GM21381 (cell line): Measurements from ENCODE around the gene KRT5.
"Not testable (repeated sequence)": the region's sequence is repeated elsewhere in the genome, so short reads cannot be mapped to it uniquely, and the experiment has no call there.

ENCODE experiments used
- ATAC-seq: cut with Tn5 transposase; IDR thresholded peaks from one replicate; pipeline ENCODE4 v1.9.1; 2021; ENCODE audit warnings: mild to moderate bottlenecking, moderate library complexity; ENCODE audit not compliant: unreplicated experiment

The KRT5 gene

DNA sequence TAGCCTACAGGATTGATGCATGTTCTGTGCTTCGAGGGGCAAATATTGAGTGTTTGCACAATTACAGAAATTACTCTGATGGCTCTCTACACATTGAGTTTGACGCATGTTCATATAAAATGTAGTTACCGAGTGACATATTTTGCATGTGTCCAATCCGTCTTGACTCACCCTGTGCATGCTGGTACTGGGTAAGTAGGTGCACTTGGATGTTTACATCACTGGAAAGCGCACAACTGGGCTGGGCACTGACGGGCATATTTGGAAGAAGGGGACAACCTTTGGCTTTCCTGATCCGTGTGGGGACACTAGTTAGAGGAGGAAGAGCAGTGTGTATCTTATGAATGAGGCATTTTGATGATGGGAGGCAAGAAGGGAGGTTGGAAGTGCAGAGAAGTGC, 22.2 kb downstream of the KRT5 start:
- no peak for ATAC-seq

DNA sequence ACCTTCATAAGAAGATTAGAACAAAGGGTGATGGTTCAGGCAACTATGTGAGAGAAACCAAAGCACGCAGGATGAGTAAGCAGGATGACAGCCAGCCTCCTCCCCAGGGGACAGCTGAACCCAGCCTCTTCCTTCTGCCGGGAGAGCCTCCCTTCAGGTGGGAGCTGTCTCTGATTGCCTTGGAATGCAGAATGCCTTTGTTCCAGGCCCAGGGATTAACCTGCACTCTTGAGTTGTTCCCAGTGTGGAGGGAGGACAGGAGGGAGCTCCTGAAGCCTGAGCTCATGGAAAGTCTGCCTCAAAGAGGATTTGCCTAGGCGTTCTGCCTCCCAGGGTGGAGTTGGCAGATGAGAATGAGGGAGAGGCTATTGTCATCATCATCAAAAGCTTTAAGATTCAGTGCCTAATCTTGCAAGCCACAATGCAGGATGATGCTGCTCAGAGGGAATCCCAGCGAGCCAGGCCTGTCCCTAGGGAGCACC, 23.6 kb downstream of the KRT5 start:
- ATAC-seq: no peak

DNA sequence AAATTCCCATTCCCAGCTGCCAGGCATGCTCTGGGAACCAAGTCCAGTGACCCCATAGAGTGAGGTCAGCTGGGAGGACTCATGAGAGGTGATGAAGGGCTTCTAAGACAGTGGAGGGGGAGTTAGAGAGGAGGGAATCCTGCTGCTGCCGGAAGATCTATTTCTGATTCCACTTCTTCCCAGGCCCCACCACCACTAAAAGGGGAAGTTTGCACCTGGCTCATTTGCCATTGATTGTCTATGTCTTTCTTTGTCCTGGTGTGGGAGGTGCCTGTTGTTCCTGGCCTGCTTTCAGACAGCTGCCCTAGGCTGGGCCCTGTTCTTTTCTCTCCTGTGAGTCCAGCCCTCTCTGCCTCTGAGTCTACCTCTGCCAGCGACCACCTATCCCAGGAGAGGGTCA, 24.1 kb downstream of the KRT5 start:
- no peak for ATAC-seq

GRCh38 chr12:52495389-52495788, 24.8 kb downstream of the KRT5 start:
- no peak for ATAC-seq

DNA sequence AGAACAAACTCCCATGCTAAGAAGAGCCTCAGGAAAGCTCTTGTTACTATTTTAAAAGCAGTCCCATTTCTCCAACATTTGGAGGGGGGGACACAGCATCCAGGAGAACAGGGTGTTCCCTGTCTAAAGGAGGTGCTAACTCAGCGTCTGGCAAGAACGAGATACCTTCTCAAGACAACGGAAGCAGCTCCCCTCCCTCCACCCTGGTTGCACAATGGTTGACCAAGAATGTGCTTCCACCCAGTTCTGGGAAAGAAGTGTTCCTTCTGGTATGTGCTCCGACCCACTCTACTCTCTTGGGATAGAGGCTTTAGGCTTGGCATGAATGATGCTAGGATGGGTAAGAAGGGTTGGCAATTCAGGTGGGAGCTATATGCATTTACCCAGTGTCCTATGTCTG, 25.7 kb downstream of the KRT5 start:
- ATAC-seq: no peak

DNA sequence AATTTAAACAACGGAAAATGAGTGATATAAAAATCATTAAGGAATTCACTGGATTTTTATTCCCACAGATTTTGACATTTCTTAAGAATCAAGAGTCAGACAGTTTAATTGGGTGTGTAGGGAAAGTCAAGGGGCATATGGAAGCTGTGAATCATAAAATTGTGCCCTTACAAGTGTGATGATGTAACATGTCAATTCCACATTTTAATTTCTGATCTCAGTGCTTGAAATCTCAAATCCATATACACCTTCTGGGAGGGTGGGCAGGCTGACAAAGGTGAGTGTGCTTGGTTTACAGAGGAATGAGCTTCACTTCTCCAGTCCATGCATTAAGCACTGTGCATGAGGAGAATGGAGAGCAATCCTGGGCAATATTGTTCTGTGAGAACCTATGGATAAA, 26.1 kb downstream of the KRT5 start:
- ATAC-seq: no peak

DNA sequence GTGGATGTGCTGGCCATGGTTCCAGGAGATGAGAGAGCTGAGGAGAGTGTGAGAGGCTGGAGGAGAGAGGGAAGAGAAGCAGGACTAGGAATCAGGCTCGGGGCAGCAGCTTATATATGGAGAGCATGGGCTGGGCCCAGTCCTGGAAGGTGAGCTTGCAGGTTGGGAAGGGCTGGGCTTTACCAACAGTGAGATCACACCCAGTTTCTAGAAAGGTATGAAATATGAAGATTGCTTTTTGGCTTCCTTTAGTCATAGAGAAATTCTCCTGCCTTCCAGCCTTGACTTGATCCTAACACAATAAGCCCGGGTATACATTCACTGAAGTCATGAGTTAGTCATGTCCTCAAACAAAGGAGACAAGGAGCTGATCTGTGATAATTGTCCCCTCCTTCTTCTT, 27.0 kb downstream of the KRT5 start, which contains the start of gene KRT6A:
Gene KRT6A (minus strand): TSS at position 86 of the 400 bp plus-strand sequence. CDS start 69 bp downstream, at position 17.
- ATAC-seq: no peak

DNA sequence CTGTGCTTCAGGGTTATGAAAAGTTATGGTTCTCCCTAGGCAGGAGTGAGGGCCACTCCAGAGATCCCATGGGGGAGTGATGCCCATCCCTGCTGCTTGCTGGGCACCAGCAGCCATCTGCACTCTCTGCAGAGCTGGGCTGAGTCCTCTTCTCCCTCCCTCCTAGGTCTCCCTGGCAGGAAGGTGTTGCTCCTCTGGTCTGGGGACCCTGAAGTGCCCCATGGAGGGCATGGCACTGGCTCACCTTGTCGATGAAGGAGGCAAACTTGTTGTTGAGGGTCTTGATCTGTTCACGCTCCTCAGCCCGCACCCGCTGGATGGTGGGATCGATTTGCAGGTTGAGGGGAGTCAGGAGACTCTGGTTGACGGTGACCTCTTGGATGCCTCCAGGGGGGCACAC, 27.8 kb downstream of the KRT5 start:
- not testable (repeated sequence) for ATAC-seq

GRCh38 chr12:52491495-52491894, 28.7 kb downstream of the KRT5 start:
- not testable (repeated sequence) for ATAC-seq

DNA sequence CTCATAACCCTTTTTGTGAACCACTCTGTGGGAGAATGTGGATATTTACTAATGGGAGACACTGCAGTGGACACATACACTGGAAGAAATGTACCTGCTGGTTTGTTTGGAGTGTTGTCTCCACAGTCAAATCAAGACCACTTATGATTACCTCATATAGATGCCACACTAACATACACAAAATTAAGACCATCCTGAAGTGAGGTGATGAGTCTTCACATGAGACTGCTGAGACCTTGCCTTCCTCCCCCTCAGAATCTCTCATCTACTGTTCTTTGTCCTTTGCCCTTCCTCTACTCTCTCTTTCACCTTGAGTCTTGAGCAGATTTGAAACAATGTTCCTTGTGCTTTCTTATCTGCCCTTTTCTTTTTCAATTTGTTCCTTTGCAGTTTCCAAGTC, 31.5 kb downstream of the KRT5 start:
- ATAC-seq: no peak

DNA sequence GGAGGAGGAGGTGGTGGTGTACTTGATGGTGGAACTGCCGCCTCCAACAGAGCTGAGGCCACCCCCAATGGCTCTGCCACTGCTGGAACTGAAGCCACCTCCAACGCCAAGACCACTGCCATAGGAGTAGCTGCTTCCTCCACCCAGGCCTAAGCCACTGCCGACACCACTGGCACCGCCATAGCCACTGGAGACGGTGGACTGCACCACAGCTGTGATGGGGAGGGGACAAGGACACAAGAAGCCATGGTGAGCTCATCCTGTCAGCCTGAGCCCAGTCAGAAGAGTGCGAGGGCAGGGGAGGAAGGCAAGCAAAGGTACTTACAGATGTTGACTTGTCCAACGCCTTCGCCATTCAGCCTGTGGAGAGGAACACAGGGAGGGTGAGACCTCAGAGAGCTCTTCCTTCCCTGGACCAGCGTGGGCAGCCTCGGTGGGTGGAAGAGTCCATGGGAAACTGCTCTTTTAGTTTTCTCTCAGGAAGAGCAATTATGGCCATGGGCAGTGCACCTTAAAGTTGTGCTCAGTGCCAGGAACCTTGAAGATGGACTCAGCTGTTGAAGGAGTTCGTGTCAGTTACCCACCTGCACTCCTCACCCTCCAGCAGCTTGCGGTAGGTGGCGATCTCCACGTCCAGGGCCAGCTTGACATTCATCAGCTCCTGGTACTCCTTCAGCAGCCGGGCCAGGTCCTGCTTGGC, 32.3 kb downstream of the KRT5 start:
- not testable (repeated sequence) for ATAC-seq

GRCh38 chr12:52487211-52487610, 33.0 kb downstream of the KRT5 start:
- ATAC-seq: no peak

DNA sequence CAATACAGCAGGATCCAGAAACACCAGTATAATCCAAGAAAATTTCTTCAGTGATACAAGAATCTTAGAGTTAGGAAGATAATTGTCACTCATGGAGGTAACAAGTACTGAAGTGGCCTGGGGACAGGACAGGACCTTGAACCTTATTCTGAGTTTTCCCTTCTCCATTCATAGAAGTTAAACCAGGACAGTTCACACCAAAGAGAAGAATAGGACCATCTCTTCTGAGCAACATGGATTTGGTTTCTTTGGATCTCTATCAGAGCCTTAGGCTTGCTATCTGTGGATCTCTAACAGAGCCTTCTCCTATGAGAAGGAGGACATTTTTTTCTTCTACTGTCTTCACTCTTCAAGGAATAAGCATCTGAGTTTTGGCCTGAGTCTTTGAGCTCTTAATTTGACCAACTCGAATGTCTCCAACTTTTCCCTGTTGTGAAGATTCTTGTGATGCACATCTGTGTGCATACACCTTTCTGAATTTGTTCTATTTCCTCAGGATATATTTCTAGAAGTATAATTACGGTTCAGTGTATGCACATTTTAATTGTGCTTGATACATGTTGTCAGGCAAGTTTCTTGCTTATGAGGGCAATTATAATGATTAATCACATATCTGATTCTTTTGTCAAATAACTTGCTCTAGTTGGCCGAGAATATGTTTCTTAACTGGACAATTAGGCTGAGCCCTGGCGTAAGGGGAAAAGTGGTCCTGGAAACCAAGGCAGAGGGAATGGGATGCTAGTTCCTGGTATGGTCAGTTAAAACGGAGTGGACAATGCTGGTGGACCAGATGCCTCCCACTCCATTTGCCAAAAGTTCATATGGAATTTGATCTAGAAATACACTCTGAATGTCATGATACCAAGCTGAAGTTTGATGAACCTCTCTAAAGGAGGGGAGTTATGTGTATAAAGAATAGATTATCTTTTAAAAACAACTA, 33.8 kb downstream of the KRT5 start:
- no peak for ATAC-seq

- ATAC-seq: no peak
Observed at GRCh38 chr12:52480073-52480472, 40.1 kb downstream of the KRT5 start.

DNA sequence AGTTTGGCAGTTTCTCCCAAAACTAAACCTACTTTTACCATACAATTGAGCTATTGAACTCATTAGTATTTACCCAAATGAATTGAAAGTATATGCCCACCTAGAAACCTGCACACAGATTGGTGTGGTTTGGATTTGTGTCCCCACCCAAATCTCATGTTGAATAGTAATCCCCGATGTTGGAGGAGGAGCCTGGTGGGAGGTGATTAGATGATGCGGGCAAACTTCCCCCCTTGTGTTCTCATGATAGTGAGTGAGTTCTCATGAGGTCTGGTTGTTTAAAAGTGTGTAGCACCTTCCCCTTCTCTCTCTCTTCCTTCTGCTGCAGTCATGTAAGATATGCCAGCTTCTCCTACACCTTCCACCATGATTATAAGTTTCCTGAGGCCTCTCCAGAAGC, 42.5 kb downstream of the KRT5 start:
- ATAC-seq: no peak

GRCh38 chr12:52474212-52474611, 46.0 kb downstream of the KRT5 start:
- no peak for ATAC-seq

GRCh38 chr12:52473768-52474167, 46.4 kb downstream of the KRT5 start, which contains the start of gene KRT6C:
Gene KRT6C (minus strand): TSS chr12:52473805. CDS start chr12:52473737, 68 bp downstream.
- ATAC-seq: no peak

DNA sequence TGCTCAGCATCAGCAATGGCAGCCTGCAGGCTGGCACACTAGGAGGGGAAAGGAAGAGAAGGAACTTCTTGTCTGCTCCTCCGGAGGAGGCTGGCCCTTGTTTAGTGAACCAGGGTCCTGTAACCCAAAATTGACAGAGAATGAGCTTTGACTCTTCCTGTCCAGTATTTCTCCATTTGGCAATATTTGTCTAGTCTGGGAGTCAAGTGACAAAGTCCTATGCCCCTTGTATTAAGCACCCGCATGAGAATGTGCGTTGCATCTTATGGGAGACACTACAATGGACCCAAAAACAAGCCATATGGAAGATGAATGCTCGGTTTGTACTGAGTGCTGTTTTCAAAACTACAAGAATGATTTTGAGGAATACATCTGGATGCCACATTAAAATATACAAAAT, 50.3 kb downstream of the KRT5 start:
- ATAC-seq: no peak

DNA sequence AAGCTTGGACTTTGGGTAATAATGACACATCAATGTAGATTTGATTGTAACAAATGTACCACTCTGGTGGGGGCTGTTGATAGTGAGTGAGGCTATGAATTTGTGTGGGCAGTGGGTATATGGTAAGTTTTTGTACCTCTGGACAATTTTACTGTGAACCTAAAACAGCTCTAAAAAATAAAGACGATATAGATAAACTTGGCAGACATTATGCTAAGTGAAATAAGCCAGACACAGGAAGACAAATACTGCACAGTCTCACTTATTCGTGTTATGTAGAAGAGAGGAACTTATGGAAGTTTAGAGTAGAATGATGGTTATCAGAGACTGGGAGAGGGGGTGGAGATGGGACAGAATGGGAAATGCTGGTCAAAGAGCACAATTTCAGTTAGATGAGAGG, 55.3 kb downstream of the KRT5 start:
- no peak for ATAC-seq
